HG03457 (cell line): ENCODE results near the gene ZNF550.
"Not testable (repeated sequence)": the region's sequence is repeated elsewhere in the genome, so short reads cannot be mapped to it uniquely, and the experiment has no call there.

Source experiments
- ATAC-seq: cut with Tn5 transposase; IDR thresholded peaks from one replicate; pipeline ENCODE4 v1.9.1; 2021; ENCODE audit warnings: moderate number of reproducible peaks; ENCODE audit not compliant: unreplicated experiment

Gene ZNF550

DNA sequence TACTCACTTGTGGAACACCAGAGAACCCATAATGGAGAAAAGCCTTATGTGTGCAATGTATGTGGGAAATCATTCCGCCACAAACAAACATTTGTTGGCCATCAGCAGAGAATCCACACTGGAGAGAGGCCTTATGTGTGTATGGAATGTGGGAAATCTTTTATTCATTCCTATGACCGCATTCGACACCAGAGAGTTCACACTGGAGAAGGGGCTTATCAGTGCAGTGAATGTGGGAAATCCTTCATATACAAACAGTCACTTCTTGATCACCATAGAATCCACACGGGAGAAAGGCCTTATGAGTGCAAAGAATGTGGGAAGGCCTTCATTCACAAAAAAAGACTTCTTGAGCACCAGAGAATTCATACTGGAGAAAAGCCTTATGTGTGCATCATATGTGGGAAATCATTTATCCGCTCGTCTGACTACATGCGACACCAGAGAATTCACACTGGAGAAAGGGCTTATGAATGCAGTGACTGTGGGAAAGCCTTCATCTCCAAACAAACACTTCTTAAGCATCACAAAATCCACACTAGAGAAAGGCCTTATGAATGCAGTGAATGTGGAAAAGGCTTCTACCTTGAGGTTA is 21.6 kb downstream of the ZNF550 start:
- no peak for ATAC-seq

DNA sequence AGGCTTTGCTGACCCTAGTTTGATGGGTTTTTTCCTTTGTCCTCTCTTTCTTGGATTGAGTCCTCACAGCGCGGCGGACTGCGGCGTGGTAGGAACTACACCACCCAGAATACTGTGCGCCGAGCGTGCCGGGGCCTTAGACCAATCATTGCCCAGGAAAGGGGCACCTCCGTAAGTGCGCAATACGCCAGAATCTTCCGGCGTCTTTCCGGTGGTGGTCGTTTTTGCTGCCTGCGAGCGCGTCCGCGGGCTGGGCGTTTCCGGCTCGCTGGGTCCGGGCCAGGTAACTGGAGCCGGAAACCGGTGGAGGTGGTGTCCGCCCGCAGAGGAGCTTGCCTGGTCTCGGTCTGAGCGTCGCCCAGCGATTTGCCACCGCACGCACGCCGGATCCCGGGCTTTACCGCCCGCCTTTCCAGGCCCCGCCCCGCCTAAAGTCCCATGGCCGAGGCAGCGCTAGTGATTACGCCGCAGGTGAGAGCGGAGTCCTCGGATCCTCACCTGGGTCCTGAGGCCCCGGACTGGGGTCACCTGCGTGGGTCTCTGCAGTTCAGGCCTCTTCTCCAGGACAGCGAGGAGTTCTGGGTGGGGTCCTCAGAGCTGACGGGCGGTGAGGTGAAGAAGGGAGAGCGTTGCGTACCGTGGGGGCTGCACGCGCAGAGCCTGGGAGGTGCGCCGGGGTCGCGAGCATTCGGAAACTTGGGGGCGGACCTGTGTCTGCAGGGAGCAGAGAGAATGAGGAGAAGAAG is 32.4 kb downstream of the ZNF550 start, which contains the start of gene ZNF549:
Gene ZNF549, plus strand, starts transcription at position 221 of the 746 bp plus-strand sequence. Its CDS starts 218 bp downstream, at position 439.
- peak; percentile 89 for ATAC-seq

DNA sequence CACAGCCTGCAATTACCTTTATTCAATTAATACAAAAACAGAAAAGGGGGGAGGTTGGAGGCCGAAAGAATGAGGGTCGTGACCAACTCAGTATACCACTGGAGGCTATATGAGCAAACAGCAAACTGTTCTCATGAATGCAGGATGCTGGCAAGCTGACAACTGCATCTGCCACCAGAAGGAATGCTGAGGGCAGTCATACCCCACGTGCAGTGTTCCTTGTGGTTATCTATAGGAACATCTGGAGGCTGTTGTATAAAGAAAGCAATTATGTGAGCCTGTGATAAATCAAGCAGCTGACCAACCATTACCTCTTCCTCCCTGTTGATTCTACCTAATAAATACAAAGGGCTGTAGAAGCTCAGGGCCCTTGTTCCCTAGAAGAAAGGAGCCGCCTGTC is 41.6 kb downstream of the ZNF550 start:
- ATAC-seq = not testable (repeated sequence)

DNA sequence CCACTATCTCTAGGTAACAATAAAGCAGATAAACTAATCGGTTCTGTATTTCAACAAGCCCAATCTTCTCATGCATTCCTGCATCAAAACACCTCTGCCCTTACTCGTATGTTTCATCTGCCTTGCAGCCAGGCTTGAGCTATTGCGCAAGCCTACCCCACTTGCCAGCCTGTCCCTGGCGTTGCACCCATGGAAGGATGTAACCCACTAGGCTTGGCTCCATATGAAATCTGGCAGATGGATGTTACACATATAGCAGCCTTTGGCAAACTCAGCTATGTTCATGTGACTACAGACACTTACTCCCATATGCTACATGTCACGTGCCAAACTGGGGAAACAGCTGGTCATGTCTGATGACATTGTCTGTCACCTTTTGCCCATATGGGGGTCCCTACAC is 44.4 kb downstream of the ZNF550 start:
- no peak for ATAC-seq

DNA sequence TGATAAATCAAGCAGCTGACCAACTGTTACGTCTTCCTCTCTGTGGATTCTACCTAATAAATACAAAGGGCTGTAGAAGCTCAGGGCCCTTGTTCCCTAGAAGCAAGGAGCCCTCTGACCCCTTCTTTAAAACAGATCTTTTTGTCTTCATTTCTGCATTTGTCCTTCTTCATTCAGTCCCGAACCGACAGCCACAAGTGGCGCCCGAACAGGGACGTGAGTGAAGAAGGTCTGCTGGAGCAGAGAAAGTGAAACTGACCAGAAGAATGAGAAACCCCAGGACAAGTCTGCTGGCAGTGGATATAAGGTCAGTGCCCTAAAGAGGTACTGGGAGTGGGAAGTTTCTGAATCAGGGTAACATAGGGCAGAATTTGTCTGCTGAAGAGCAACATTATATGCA is 46.8 kb downstream of the ZNF550 start:
- ATAC-seq = no peak

DNA sequence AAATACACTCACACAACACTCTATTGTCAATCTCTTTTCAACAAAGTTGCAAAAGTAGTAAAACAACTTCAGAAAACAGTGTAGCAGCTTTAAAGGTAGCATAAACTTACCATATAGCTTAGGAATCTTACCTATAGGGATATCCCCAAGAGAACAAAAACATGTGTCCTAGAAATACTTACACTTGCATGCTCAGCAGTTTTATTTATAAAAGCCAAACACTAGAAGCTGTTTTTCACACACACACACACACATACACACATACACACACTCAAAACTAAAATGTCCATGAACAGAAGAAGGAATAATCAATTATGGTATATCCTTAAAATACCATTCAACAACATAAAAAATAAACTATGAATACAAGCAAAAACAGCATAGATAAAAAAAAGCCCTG is 48.2 kb downstream of the ZNF550 start:
- no peak for ATAC-seq

DNA sequence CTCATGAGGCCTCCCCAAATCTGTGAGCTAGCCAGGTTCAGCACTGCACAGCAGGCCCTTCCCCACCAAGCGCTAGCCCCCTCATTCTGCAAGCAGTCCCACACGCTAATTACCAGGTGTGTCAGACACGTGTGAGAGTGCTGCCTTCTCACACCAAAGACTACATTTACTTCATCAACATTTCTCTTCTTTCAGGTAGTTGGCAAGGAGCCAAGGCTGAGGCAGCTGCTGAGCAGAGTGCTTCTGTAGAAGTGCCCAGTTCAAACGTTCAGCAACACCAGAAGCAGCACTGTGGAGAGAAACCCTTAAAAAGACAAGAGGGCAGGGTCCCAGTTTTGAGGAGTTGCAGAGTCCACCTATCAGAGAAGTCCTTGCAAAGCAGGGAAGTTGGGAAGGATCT is 53.5 kb downstream of the ZNF550 start:
- ATAC-seq = no peak

DNA sequence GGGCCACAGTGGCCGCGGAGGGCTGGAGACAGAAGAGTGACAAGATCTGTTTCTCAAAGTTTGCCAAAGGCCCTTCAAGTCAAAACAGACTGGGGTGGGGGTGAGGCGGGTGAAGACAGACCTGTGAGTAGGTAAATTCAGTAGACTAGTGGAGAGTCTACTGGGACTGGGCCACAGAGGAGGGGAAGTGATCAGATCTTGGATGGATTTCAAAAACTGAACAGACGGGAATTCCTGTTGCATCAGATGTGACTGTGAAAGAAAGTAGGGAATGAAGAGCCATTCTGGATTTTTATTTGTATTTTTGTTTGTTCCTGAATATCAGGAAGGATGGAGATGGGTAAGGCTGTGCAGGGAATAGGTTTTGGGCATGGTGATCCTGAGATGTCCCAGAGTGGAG is 59.3 kb downstream of the ZNF550 start:
- ATAC-seq = not testable (repeated sequence)

DNA sequence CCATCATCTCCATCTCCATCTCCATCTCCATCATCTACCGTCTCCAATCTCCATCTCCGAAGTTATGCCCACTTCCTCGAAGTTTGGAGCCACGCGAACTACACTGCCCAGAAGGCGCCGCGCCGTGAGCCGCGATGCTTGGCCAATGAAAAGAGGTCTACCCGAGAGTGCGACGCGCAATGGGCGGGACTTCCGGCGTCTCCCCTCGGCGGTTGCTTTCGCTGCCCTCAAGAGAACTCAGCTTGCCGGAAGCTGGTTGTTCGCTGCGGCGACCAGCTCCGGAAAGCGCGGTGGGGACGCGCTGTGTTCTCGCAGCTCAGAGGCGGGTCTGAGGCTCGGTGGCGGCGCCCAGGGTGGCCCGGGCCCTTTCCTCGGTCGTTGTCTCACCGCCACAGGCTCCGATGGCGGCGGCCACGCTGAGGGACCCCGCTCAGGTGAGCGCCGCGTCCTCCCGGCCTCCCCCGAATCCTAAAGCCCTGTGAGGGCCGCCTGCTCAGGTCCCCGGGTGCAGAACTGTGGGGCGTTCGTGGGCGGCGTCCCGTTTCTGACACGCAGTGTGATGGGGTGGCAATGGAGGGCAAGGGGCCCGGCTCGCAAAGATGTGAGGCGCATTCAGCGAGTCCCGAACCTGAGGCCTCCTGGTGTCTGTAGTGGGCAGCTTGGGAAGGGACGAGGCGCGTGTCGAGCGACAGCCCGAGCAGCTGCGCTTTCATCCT is 59.8 kb downstream of the ZNF550 start, which contains the start of gene ZNF773:
Gene ZNF773, plus strand, starts transcription at position 259 of the 716 bp plus-strand sequence. Its CDS starts 143 bp downstream, at position 402.
- peak; percentile 94 for ATAC-seq

DNA sequence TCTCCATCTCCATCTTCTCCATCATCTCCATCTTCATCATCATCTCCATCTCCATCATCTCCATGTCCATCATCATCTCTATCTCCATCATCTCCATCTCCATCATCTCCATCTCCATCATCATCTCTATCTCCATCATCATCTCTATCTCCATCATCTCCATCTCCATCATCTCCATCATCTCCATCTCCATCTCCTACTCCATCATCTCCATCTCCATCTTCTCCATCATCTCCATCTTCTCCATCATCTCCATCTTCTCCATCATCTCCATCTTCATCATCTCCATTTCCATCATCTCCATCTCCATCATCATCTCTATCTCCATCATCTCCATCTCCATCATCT is 60.4 kb downstream of the ZNF550 start:
- ATAC-seq = not testable (repeated sequence)

DNA sequence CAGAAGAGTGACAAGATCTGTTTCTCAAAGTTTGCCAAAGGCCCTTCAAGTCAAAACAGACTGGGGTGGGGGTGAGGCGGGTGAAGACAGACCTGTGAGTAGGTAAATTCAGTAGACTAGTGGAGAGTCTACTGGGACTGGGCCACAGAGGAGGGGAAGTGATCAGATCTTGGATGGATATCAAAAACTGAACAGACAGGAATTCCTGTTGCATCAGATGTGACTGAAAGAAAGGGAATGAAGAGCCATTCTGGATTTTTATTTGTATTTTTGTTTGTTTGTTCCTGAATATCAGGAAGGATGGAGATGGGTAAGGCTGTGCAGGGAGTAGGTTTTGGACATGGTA is 71.4 kb downstream of the ZNF550 start:
- not testable (repeated sequence) for ATAC-seq

DNA sequence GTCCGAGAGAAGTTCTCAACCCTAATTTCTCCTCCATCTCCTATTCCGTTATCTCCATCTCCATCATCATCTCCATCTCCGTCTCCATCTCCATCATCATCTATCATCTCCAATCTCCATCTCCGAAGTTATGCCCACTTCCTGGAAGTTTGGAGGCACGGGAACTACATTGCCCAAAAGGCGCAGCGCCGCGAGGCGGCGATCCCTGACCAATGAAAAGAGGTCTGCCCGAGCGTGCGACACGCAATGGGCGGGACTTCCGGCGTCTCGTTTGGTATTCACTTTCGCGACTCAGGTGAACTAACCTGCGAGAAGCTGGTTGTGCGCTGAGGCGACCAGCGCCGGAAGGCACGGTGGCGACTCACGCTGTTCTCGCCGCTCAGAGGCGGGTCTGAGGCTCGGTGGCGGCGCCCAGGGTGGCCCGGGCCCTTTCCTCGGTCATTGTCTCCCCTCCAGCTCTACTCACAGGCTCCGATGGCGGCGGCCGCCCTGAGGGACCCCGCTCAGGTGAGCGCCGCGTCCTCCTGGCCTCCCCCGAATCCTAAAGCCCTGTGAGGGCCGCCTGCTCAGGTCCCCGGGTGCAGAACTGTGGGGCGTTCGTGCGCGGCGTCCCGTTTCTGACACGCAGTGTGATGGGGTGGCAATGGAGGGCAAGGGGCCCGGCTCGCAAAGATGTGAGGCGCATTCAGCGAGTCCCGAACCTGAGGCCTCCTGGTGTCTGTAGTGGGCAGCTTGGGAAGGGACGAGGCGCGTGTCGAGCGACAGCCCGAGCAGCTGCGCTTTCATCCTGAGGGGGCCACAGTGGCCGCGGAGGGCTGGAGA is 72.0 kb downstream of the ZNF550 start, which contains the start of gene ZNF419:
Gene ZNF419, plus strand, starts transcription at position 274 of the 822 bp plus-strand sequence. Its CDS starts 201 bp downstream, at position 475.
- peak; percentile 83 for ATAC-seq
